Liver (tissue), 3 donors: ENCODE measurements around the gene CALCR.

Source experiments
- CTCF ChIP-seq: fragments of 150-350 bp; IDR thresholded peaks from 2 replicates; pipeline ENCODE4 v1.5.1; 2017; ENCODE audit warnings: improper control_type of control experiment, low read depth, low read length; ENCODE audit not compliant: missing input control
- JUND ChIP-seq, 2 donors: IDR thresholded peaks; 2 replicates each; pipeline ENCODE4 v1.6.1; 2016; ENCODE audit warnings: antibody characterized with exemption in 2 of 2
- RAD21 ChIP-seq, 2 donors: IDR thresholded peaks; 2 replicates each; pipeline ENCODE4 v1.6.1; 2016; ENCODE audit warnings: antibody characterized with exemption in 2 of 2, mild to moderate bottlenecking in 2 of 2
- SP1 ChIP-seq: IDR thresholded peaks from 2 replicates; pipeline ENCODE4 v1.6.1; 2018; ENCODE audit warnings: antibody characterized with exemption, mild to moderate bottlenecking
- TAF1 ChIP-seq: conservative IDR thresholded peaks from 2 replicates; pipeline ENCODE4 v1.6.1; 2016; ENCODE audit warnings: antibody characterized with exemption, mild to moderate bottlenecking
- YY1 ChIP-seq: IDR thresholded peaks from 2 replicates; pipeline ENCODE4 v1.6.1; 2016; ENCODE audit warnings: antibody characterized with exemption, mild to moderate bottlenecking
- TF ChIP-seq, protein P1 (sequence below): IDR thresholded peaks from 2 replicates; pipeline ENCODE4 v1.6.1; 2016; ENCODE audit warnings: antibody characterized with exemption
- donor health status: healthy.
- donor health status: healthy.

GRCh38 chr7:93407239-93407638 is 167.3 kb downstream of the CALCR start:
- TF ChIP-seq JUND (IDR thresholded peaks at IDR 0.05) (no peak), CTCF (no peak), SP1 (no peak), YY1 (no peak), RAD21 (IDR thresholded peaks at IDR 0.05) (peak in 1 of 2 donors; percentile 14), TAF1 (no peak)
- TF ChIP-seq, protein P1, sequence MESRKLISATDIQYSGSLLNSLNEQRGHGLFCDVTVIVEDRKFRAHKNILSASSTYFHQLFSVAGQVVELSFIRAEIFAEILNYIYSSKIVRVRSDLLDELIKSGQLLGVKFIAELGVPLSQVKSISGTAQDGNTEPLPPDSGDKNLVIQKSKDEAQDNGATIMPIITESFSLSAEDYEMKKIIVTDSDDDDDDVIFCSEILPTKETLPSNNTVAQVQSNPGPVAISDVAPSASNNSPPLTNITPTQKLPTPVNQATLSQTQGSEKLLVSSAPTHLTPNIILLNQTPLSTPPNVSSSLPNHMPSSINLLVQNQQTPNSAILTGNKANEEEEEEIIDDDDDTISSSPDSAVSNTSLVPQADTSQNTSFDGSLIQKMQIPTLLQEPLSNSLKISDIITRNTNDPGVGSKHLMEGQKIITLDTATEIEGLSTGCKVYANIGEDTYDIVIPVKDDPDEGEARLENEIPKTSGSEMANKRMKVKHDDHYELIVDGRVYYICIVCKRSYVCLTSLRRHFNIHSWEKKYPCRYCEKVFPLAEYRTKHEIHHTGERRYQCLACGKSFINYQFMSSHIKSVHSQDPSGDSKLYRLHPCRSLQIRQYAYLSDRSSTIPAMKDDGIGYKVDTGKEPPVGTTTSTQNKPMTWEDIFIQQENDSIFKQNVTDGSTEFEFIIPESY = no peak
